ENCODE measurements around the gene HERC4. TPM values are rescaled to one million over a fixed set of nuclear protein-coding genes. Genes with fewer than 3 reads are reported as not detected.

The HERC4 gene
- total and polyA plus RNA-seq, 4 donors = 7.3 to 53.2 (median 16.0) TPM

DNA sequence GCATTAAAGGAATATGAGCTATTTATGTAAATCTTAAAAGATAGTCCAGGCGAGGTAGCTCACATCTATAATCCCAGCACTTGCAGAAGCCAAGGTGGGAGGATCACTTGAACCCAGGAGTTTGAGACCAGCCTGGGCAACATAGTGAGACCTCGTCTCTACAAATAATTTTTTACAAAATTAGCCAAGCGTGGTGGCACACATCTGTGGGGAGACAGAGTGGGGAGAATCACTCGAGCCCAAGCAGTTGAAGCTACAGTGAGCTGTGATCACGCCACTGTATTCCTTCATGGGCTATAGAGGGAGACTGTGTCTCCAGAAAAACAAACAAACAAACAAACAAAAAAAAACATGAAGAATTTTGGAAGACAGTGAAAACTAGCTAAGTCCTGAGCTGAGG lies 28.4 kb downstream of the HERC4 start:
- no peak overlapping the region for H3K9ac ChIP-seq (ENCODE audit: low read depth in 1 of 2, low read length in 2 of 2)
- H3K4me1 ChIP-seq (ENCODE audit: control insufficient read depth in 4 of 4, insufficient read depth in 4 of 4, low read length in 3 of 4) = peaks cover 0 to 7% (median 2%) of the 10 kb centered on the region in 4 donors
- 97% methylated on average over 5 of the region's 5 CpGs for WGBS
- TF ChIP-seq GABPA (IDR thresholded peaks at IDR 0.05 in 1 of 2, conservative IDR thresholded peaks at IDR 0.05 in 1 of 2) (no peak), HNF4G (IDR thresholded peaks at IDR 0.05) (no peak), TAF1 (conservative IDR thresholded peaks at IDR 0.05) (no peak), SP1 (IDR thresholded peaks at IDR 0.05) (no peak), NR2F2 (IDR thresholded peaks at IDR 0.05) (no peak), YY1 (IDR thresholded peaks at IDR 0.05) (no peak), RAD21 (IDR thresholded peaks at IDR 0.05) (no peak)
- TF ChIP-seq, protein P1, sequence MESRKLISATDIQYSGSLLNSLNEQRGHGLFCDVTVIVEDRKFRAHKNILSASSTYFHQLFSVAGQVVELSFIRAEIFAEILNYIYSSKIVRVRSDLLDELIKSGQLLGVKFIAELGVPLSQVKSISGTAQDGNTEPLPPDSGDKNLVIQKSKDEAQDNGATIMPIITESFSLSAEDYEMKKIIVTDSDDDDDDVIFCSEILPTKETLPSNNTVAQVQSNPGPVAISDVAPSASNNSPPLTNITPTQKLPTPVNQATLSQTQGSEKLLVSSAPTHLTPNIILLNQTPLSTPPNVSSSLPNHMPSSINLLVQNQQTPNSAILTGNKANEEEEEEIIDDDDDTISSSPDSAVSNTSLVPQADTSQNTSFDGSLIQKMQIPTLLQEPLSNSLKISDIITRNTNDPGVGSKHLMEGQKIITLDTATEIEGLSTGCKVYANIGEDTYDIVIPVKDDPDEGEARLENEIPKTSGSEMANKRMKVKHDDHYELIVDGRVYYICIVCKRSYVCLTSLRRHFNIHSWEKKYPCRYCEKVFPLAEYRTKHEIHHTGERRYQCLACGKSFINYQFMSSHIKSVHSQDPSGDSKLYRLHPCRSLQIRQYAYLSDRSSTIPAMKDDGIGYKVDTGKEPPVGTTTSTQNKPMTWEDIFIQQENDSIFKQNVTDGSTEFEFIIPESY (IDR thresholded peaks at IDR 0.05) = no peak
- no peaks in the 10 kb centered on the region for H3K27me3 ChIP-seq (ENCODE audit: control insufficient read depth in 4 of 4, insufficient read depth in 4 of 4, low read length in 3 of 4)
- H3K9me3 ChIP-seq (ENCODE audit: control insufficient read depth in 4 of 4, low read length in 3 of 4) = no peaks in the 10 kb centered on the region
- no peak overlapping the region for H3K27ac ChIP-seq (ENCODE audit: low read depth in 1 of 2, low read length in 2 of 2)
- peaks cover 0 to 4% (median 0%) of the 10 kb centered on the region in 4 donors for H3K36me3 ChIP-seq (ENCODE audit: control insufficient read depth in 4 of 4, insufficient read depth in 3 of 4, low read depth in 1 of 4, low read length in 3 of 4)
- no peak overlapping the region for H3K4me3 ChIP-seq (ENCODE audit: low read depth in 1 of 3, low read length in 3 of 3)
- DNase-seq (ENCODE audit: low spot score) = no peak

DNA sequence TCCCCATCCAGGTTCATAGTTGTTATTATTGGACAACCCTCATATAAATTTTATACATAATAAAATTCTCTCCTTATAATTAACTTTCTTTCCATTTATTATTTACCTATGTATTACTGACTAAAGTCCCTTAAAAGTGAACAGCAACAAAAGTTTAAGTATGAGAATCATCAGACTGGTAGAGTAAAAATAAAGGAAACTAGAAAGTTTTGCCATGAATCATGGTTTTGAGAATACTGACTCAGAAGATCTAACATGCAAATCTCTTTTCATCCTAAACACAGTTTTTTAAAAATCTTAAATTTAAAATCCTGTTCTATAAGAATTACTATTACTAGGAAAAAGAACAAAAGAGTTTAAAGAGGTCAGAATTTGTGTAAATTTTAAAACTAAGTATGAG lies 32.1 kb downstream of the HERC4 start:
- Histone ChIP-seq H3K9ac (ENCODE audit: low read depth in 1 of 2, low read length in 2 of 2) (no peak overlapping the region), H3K27ac (ENCODE audit: low read depth in 1 of 2, low read length in 2 of 2) (no peak overlapping the region), H3K36me3 (ENCODE audit: control insufficient read depth in 4 of 4, insufficient read depth in 3 of 4, low read depth in 1 of 4, low read length in 3 of 4) (peaks cover 0 to 7% (median 4%) of the 10 kb centered on the region in 4 donors), H3K4me3 (ENCODE audit: low read depth in 1 of 3, low read length in 3 of 3) (no peak overlapping the region), H3K4me1 (ENCODE audit: control insufficient read depth in 4 of 4, insufficient read depth in 4 of 4, low read length in 3 of 4) (peaks cover 0 to 7% (median 1%) of the 10 kb centered on the region in 4 donors), H3K27me3 (ENCODE audit: control insufficient read depth in 4 of 4, insufficient read depth in 4 of 4, low read length in 3 of 4) (no peaks in the 10 kb centered on the region), H3K9me3 (ENCODE audit: control insufficient read depth in 4 of 4, low read length in 3 of 4) (no peaks in the 10 kb centered on the region)
- DNase-seq (ENCODE audit: low spot score) = no peak
- TF ChIP-seq, protein P2, sequence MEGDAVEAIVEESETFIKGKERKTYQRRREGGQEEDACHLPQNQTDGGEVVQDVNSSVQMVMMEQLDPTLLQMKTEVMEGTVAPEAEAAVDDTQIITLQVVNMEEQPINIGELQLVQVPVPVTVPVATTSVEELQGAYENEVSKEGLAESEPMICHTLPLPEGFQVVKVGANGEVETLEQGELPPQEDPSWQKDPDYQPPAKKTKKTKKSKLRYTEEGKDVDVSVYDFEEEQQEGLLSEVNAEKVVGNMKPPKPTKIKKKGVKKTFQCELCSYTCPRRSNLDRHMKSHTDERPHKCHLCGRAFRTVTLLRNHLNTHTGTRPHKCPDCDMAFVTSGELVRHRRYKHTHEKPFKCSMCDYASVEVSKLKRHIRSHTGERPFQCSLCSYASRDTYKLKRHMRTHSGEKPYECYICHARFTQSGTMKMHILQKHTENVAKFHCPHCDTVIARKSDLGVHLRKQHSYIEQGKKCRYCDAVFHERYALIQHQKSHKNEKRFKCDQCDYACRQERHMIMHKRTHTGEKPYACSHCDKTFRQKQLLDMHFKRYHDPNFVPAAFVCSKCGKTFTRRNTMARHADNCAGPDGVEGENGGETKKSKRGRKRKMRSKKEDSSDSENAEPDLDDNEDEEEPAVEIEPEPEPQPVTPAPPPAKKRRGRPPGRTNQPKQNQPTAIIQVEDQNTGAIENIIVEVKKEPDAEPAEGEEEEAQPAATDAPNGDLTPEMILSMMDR (IDR thresholded peaks at IDR 0.05; ENCODE audit: low read depth, low read length, missing input control) = no peak
- TF ChIP-seq NR2F2 (IDR thresholded peaks at IDR 0.05) (no peak), FOXA2 (IDR thresholded peaks at IDR 0.05) (no peak), JUND (IDR thresholded peaks at IDR 0.05) (no peak), SP1 (IDR thresholded peaks at IDR 0.05) (no peak), RXRA (IDR thresholded peaks at IDR 0.05) (no peak), HNF4G (IDR thresholded peaks at IDR 0.05) (no peak), EGR1 (IDR thresholded peaks at IDR 0.05; ENCODE audit: low read depth in 2 of 2) (no peak)
- TF ChIP-seq, protein P3, sequence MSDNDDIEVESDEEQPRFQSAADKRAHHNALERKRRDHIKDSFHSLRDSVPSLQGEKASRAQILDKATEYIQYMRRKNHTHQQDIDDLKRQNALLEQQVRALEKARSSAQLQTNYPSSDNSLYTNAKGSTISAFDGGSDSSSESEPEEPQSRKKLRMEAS (IDR thresholded peaks at IDR 0.05) = no peak
- TF ChIP-seq, protein P4, sequence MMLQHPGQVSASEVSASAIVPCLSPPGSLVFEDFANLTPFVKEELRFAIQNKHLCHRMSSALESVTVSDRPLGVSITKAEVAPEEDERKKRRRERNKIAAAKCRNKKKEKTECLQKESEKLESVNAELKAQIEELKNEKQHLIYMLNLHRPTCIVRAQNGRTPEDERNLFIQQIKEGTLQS (IDR thresholded peaks at IDR 0.05) = no peak

DNA sequence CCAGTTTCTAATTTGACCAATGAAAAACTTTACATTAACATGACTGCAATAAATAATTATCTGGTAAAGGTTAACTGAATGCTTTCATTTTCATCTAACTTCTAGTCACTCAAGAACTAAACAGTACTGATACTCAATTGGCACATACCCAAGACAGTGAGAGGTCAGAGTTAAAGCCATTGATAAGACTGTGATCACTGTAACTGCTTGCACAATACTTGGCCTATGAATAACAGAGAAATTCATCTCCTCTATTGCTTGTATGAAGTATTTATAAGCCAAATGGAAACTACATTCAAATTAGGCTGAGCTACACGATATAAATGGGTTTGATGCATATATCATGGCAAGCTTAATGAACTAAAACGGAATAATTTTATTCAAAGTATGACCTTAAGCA lies 43.0 kb downstream of the HERC4 start:
- WGBS = 73% methylated on average over 2 of the region's 2 CpGs
- H3K9ac ChIP-seq (ENCODE audit: low read depth in 1 of 2, low read length in 2 of 2) = no peak overlapping the region

More for the DNA sequence above, 43.0 kb downstream of the HERC4 start:
- Histone ChIP-seq H3K36me3 (ENCODE audit: control insufficient read depth in 4 of 4, insufficient read depth in 3 of 4, low read depth in 1 of 4, low read length in 3 of 4) (peaks cover 3 to 13% (median 5%) of the 10 kb centered on the region in 4 donors), H3K9me3 (ENCODE audit: control insufficient read depth in 4 of 4, low read length in 3 of 4) (no peaks in the 10 kb centered on the region), H3K27me3 (ENCODE audit: control insufficient read depth in 4 of 4, insufficient read depth in 4 of 4, low read length in 3 of 4) (no peaks in the 10 kb centered on the region), H3K4me1 (ENCODE audit: control insufficient read depth in 4 of 4, insufficient read depth in 4 of 4, low read length in 3 of 4) (peaks cover 0 to 7% (median 2%) of the 10 kb centered on the region in 4 donors), H3K4me3 (ENCODE audit: low read depth in 1 of 3, low read length in 3 of 3) (no peak overlapping the region), H3K27ac (ENCODE audit: low read depth in 1 of 2, low read length in 2 of 2) (no peak overlapping the region)
- DNase-seq (ENCODE audit: low spot score) = no peak
- TF ChIP-seq RXRA (IDR thresholded peaks at IDR 0.05) (peak; percentile 34 to 45), HNF4A (conservative IDR thresholded peaks at IDR 0.05) (peak; percentile 24 to 38), HNF4G (IDR thresholded peaks at IDR 0.05) (no peak), NR2F2 (IDR thresholded peaks at IDR 0.05) (no peak), RAD21 (IDR thresholded peaks at IDR 0.05) (peak; percentile 4 to 41), JUND (IDR thresholded peaks at IDR 0.05) (no peak), YY1 (IDR thresholded peaks at IDR 0.05) (no peak)
- TF ChIP-seq, protein P5, sequence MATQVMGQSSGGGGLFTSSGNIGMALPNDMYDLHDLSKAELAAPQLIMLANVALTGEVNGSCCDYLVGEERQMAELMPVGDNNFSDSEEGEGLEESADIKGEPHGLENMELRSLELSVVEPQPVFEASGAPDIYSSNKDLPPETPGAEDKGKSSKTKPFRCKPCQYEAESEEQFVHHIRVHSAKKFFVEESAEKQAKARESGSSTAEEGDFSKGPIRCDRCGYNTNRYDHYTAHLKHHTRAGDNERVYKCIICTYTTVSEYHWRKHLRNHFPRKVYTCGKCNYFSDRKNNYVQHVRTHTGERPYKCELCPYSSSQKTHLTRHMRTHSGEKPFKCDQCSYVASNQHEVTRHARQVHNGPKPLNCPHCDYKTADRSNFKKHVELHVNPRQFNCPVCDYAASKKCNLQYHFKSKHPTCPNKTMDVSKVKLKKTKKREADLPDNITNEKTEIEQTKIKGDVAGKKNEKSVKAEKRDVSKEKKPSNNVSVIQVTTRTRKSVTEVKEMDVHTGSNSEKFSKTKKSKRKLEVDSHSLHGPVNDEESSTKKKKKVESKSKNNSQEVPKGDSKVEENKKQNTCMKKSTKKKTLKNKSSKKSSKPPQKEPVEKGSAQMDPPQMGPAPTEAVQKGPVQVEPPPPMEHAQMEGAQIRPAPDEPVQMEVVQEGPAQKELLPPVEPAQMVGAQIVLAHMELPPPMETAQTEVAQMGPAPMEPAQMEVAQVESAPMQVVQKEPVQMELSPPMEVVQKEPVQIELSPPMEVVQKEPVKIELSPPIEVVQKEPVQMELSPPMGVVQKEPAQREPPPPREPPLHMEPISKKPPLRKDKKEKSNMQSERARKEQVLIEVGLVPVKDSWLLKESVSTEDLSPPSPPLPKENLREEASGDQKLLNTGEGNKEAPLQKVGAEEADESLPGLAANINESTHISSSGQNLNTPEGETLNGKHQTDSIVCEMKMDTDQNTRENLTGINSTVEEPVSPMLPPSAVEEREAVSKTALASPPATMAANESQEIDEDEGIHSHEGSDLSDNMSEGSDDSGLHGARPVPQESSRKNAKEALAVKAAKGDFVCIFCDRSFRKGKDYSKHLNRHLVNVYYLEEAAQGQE (IDR thresholded peaks at IDR 0.05) = no peak
